ENCODE data around the gene HLA-DOB. TPM values are rescaled to one million over a fixed set of nuclear protein-coding genes. Genes with fewer than 3 reads are reported as not detected.

Gene HLA-DOB
- total RNA-seq, 1 donor from 2014 or later, result 0.26 TPM

DNA sequence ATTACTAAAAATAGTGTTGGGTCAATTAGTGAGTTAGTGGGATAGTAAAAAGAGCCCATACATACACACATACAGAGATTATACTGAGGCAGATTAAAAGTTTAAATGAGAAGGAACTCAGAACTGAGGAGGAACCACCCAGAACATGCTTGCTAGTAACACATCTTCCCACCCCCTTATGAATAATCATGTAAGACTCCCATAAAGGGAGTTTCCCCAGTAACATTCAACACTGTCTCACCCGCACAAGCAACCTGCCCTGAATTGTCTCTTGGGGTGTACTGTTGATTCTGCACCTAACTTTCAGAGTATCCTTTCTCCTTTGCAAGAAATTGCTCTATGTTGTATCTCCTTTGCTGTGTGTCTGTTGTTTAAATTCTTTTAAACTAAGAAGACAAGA, 42.4 kb downstream of the HLA-DOB start:
- peak; percentile 49 for DNase-seq (ENCODE audit: low read depth)
- H3K4me3 ChIP-seq (ENCODE audit: low read depth, low read length), result no peak overlapping the region
- no peak for FAIRE-seq
- H3K27me3 ChIP-seq (ENCODE audit: control insufficient read depth, insufficient read depth, low read length), result peaks cover 4% of the 10 kb centered on the region
- TF ChIP-seq, protein P1, sequence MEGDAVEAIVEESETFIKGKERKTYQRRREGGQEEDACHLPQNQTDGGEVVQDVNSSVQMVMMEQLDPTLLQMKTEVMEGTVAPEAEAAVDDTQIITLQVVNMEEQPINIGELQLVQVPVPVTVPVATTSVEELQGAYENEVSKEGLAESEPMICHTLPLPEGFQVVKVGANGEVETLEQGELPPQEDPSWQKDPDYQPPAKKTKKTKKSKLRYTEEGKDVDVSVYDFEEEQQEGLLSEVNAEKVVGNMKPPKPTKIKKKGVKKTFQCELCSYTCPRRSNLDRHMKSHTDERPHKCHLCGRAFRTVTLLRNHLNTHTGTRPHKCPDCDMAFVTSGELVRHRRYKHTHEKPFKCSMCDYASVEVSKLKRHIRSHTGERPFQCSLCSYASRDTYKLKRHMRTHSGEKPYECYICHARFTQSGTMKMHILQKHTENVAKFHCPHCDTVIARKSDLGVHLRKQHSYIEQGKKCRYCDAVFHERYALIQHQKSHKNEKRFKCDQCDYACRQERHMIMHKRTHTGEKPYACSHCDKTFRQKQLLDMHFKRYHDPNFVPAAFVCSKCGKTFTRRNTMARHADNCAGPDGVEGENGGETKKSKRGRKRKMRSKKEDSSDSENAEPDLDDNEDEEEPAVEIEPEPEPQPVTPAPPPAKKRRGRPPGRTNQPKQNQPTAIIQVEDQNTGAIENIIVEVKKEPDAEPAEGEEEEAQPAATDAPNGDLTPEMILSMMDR (IDR thresholded peaks at IDR 0.05; ENCODE audit: insufficient read depth, low read length, severe bottlenecking), result no peak
- no peaks in the 10 kb centered on the region for H3K36me3 ChIP-seq (ENCODE audit: control insufficient read depth, insufficient read depth, low read length)

DNA sequence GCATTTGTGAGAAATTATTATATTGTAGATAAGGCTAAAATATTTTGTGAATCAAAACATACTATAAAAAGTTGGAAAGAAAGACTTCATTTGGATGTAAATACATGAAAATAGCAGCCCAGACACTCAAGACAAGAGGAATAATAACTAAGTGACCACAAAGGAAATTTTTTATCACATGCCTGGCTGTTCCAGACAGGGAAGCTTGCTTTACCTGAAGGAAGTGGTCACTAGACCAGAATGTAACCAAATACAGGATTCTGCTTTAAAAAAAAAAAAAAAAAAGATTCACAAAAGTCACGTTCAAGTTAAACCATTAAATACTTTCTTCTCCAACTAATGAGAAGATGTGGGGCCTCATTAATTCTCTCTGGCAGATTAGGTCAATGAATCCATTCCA, 44.1 kb downstream of the HLA-DOB start:
- TF ChIP-seq, protein P1 (IDR thresholded peaks at IDR 0.05; ENCODE audit: insufficient read depth, low read length, severe bottlenecking), result no peak
- Histone ChIP-seq H3K27me3 (ENCODE audit: control insufficient read depth, insufficient read depth, low read length) (peaks cover 5% of the 10 kb centered on the region), H3K4me3 (ENCODE audit: low read depth, low read length) (no peak overlapping the region), H3K36me3 (ENCODE audit: control insufficient read depth, insufficient read depth, low read length) (no peaks in the 10 kb centered on the region)
- no peak for DNase-seq (ENCODE audit: low read depth)
- no peak for FAIRE-seq

DNA sequence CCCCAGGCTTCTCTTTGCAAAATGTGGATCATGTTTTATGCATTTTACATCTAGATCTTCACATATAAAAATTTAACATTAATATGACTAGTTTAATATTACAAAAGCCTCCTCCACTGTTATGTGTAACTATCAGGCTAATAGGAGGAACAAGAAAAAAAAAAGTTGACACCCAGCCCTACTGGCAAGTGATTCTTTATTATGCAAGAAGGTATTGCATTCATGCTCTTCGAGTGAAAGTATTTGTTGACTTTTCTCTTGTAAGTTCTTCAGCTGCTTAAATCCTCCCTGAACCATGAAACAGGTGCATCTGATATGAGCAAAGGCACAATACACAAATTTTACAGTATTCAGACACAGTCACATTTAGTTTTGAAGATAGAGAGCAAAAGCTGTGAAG, 52.8 kb downstream of the HLA-DOB start:
- TF ChIP-seq, protein P1 (IDR thresholded peaks at IDR 0.05; ENCODE audit: insufficient read depth, low read length, severe bottlenecking), result no peak
- no peaks in the 10 kb centered on the region for H3K36me3 ChIP-seq (ENCODE audit: control insufficient read depth, insufficient read depth, low read length)
- H3K27me3 ChIP-seq (ENCODE audit: control insufficient read depth, insufficient read depth, low read length), result peaks cover 3% of the 10 kb centered on the region
- DNase-seq (ENCODE audit: low read depth), result no peak
- no peak overlapping the region for H3K4me3 ChIP-seq (ENCODE audit: low read depth, low read length)
- no peak for FAIRE-seq

DNA sequence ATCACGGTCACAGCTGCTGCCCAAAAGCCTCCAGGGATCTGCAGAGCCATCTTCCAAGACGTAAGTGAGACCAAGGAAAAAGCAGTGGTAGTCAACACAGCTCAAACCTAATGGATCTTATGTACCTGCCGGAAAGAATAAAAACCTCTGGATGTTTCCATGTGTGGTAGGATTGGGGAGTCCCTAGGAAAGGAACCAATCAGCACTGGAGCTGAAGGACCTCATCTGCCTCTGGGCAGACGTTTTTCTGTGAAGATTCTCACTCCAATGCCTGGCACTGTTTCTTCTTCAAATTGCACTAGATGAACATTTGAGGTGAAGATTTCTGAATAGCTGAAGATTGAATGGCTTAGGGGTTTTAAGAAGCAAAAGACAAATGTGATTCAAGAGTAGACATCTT, 53.4 kb downstream of the HLA-DOB start, which contains the start of gene HLA-DQB2:
TSS of gene HLA-DQB2 (minus strand) at position 112 of the 400 bp plus-strand sequence. CDS start at position 50, 62 bp downstream.
- DNase-seq (ENCODE audit: low read depth) (no peak), FAIRE-seq (no peak)
- Histone ChIP-seq H3K27me3 (ENCODE audit: control insufficient read depth, insufficient read depth, low read length) (peaks cover 3% of the 10 kb centered on the region), H3K4me3 (ENCODE audit: low read depth, low read length) (no peak within 1 kb of the TSS), H3K36me3 (ENCODE audit: control insufficient read depth, insufficient read depth, low read length) (no peaks in the 10 kb centered on the region)
- TF ChIP-seq, protein P1 (IDR thresholded peaks at IDR 0.05; ENCODE audit: insufficient read depth, low read length, severe bottlenecking), result no peak

Other genes starting within 250 kb of the HLA-DOB start
- gene HLA-DRB1, start 227.2 kb downstream of the HLA-DOB start, total RNA-seq, result 0.13 TPM in 1 of 2 replicates, not detected in the other
- not detected in 2 replicates for gene HLA-DQA1, start 179.6 kb downstream of the HLA-DOB start, total RNA-seq
- 1.4 TPM in 1 of 2 replicates, not detected in the other for gene HLA-DQB1, start 150.3 kb downstream of the HLA-DOB start, total RNA-seq
- gene HLA-DQA2, start 75.6 kb downstream of the HLA-DOB start, total RNA-seq, result not detected in 2 replicates
- gene HLA-DQB2, start 53.5 kb downstream of the HLA-DOB start, total RNA-seq, result not detected in 2 replicates
- 25.0 and 43.1 TPM in 2 replicates for gene TAP2, start 21.7 kb upstream of the HLA-DOB start, total RNA-seq
- gene PSMB8, start 27.0 kb upstream of the HLA-DOB start, total RNA-seq, result 19.5 and 22.9 TPM in 2 replicates
- 27.7 and 28.2 TPM in 2 replicates for gene TAP1, start 36.7 kb upstream of the HLA-DOB start, total RNA-seq
- gene PSMB9, start 37.2 kb upstream of the HLA-DOB start, total RNA-seq, result 0.53 and 1.2 TPM in 2 replicates
- 0.26 and 0.38 TPM in 2 replicates for gene HLA-DMB, start 124.0 kb upstream of the HLA-DOB start, total RNA-seq
- gene HLA-DMA, start 136.1 kb upstream of the HLA-DOB start, total RNA-seq, result 0.26 and 2.8 TPM in 2 replicates
- 57.1 and 71.7 TPM in 2 replicates for gene BRD2, start 151.6 kb upstream of the HLA-DOB start, total RNA-seq
- gene HLA-DOA, start 192.6 kb upstream of the HLA-DOB start, total RNA-seq, result not detected in 2 replicates